Astrocyte (in vitro differentiated cells and primary cell): Measurements from ENCODE around the gene SFTPA2. TPM values are rescaled to one million over a fixed set of nuclear protein-coding genes. Genes with fewer than 3 reads are reported as not detected.
"Not testable (repeated sequence)": the region's sequence is repeated elsewhere in the genome, so short reads cannot be mapped to it uniquely, and the experiment has no call there.

Experiments
- DNase-seq: peaks from one replicate; pipeline ENCODE4 v3.0.0-alpha.2; 2010; ENCODE audit warnings: low read depth
- FAIRE-seq: peaks from 2 replicates; lab custom pipeline; 2011; peaks lifted over from hg19 to GRCh38; lab: Jason Lieb, UNC
- H2AFZ ChIP-seq: 2 replicates; pipeline ENCODE4 v1.6.0; 2012; ENCODE audit warnings: low read depth, low read length, inconsistent platforms
- H3K27ac ChIP-seq: 2 replicates; pipeline ENCODE4 v1.5.1; 2011; ENCODE audit warnings: low read depth, low read length, inconsistent platforms
- H3K27me3 ChIP-seq: 2 replicates; pipeline ENCODE4 v1.6.0; 2011; ENCODE audit warnings: low read length, inconsistent platforms; ENCODE audit not compliant: insufficient read depth
- H3K36me3 ChIP-seq: 2 replicates; pipeline ENCODE4 v1.5.1; 2011; ENCODE audit warnings: low read length, inconsistent platforms; ENCODE audit not compliant: insufficient read depth
- H3K4me1 ChIP-seq: 2 replicates; pipeline ENCODE4 v1.5.1; 2011; ENCODE audit warnings: low read length, inconsistent platforms; ENCODE audit not compliant: insufficient read depth
- H3K4me2 ChIP-seq: 2 replicates; pipeline ENCODE4 v1.6.0; 2012; ENCODE audit warnings: low read length, inconsistent platforms
- H3K4me3 ChIP-seq: 2 replicates; pipeline ENCODE4 v1.5.1; 2011; ENCODE audit warnings: low read depth, mild to moderate bottlenecking, low read length, inconsistent platforms; ENCODE audit not compliant: insufficient read depth
- H3K79me2 ChIP-seq: 2 replicates; pipeline ENCODE4 v1.6.0; 2012; ENCODE audit warnings: mild to moderate bottlenecking, low read length, inconsistent platforms; ENCODE audit not compliant: insufficient read depth
- H3K9ac ChIP-seq: 2 replicates; pipeline ENCODE4 v1.6.0; 2012; ENCODE audit warnings: mild to moderate bottlenecking, low read length, inconsistent platforms
- H3K9me3 ChIP-seq: 2 replicates; pipeline ENCODE4 v1.5.1; 2012; ENCODE audit warnings: low read depth, mild to moderate bottlenecking, low read length, inconsistent platforms; ENCODE audit not compliant: insufficient read depth
- H4K20me1 ChIP-seq: 2 replicates; pipeline ENCODE4 v1.6.0; 2012; ENCODE audit warnings: low read length, inconsistent platforms; ENCODE audit not compliant: insufficient read depth
- H3K27ac Mint-ChIP-seq: one replicate; pipeline ENCODE4 v1.8.0; 2021; ENCODE audit warnings: mild to moderate bottlenecking, mixed read lengths; ENCODE audit not compliant: unreplicated experiment
- H3K27me3 Mint-ChIP-seq: one replicate; pipeline ENCODE4 v1.8.0; 2021; ENCODE audit warnings: low read depth, mixed read lengths; ENCODE audit not compliant: unreplicated experiment
- H3K36me3 Mint-ChIP-seq: one replicate; pipeline ENCODE4 v1.8.0; 2021; ENCODE audit warnings: low read depth, mixed read lengths; ENCODE audit not compliant: unreplicated experiment
- H3K4me1 Mint-ChIP-seq: one replicate; pipeline ENCODE4 v1.8.0; 2021; ENCODE audit warnings: low read depth, mixed read lengths; ENCODE audit not compliant: unreplicated experiment
- H3K4me3 Mint-ChIP-seq: one replicate; pipeline ENCODE4 v1.8.0; 2021; ENCODE audit warnings: mild to moderate bottlenecking, moderate library complexity, mixed read lengths; ENCODE audit not compliant: unreplicated experiment
- H3K9me3 Mint-ChIP-seq: one replicate; pipeline ENCODE4 v1.8.0; 2021; ENCODE audit warnings: mild to moderate bottlenecking, mixed read lengths; ENCODE audit not compliant: unreplicated experiment
- total RNA-seq: library from RNA; stranded (reverse); gene quantifications from 2 replicates; pipeline ENCODE4 v1.2.1, GENCODE V29; 2021

SFTPA2 gene
- total RNA-seq, 1 donor from 2014 or later = not detected

DNA sequence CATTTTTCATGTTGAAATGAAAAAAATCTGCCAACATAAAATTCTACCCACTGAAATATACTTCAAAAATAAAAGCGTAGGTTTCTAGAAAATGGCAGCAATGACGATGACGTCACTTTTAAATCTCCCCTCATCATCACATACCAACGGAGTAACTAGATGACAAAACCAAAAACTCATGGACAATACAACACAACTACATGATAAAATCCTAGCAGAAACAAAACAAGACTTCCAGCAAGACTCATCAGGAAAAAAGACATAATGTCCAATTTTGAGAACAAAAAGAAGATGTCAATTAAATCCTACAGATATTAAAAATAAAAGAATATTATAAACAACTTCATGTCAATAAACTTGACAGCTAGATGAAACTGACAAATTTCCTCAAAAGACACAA lies 31.9 kb downstream of the SFTPA2 start:
- not testable (repeated sequence) for H3K36me3 Mint-ChIP-seq, H3K27ac Mint-ChIP-seq, H3K36me3 ChIP-seq, H3K79me2 ChIP-seq, H3K27me3 Mint-ChIP-seq, FAIRE-seq, H3K9me3 Mint-ChIP-seq, H2AFZ ChIP-seq, H3K27me3 ChIP-seq, H4K20me1 ChIP-seq, H3K27ac ChIP-seq, H3K4me3 Mint-ChIP-seq, DNase-seq, H3K4me1 Mint-ChIP-seq, H3K4me3 ChIP-seq, H3K9ac ChIP-seq, H3K9me3 ChIP-seq, H3K4me1 ChIP-seq, H3K4me2 ChIP-seq

DNA sequence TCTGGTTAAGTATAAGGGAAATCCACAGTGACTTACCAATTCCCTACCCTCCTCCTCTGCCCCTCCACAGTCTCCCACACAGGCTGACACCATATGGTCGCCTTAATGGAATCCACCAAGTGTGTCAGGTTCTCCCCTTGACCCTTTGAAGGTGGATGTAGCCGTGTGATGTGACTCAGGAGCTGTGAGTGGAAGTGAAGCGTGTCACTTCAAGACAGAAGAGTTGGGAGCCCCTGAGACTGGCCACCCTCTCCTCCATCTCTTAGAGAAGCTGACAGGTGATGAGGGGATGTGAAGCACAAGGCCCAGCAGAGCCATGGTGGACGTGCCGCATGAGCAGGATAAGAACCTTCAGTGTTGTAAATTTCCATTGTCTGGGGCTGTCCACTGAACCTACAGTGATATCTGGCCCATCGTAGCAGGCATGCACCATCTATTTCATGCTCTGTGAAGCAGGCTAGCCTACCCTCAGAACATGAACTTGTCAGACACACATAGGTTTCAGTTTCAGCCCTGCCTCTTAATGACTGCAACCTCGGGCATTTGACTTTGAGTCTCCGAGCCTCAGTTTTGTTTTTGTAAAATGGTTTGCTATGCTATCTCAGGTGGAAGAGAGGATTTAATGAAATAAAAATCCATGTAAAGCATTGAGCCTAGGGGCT lies 35.0 kb downstream of the SFTPA2 start:
- H3K27ac ChIP-seq, H3K9ac ChIP-seq, DNase-seq, FAIRE-seq, H3K27me3 ChIP-seq, H3K4me2 ChIP-seq, H3K36me3 ChIP-seq, H3K79me2 ChIP-seq, H3K4me1 Mint-ChIP-seq, H3K4me3 ChIP-seq, H2AFZ ChIP-seq, H3K36me3 Mint-ChIP-seq, H3K27ac Mint-ChIP-seq, H3K4me3 Mint-ChIP-seq, H3K9me3 Mint-ChIP-seq, H3K9me3 ChIP-seq, H3K4me1 ChIP-seq, H4K20me1 ChIP-seq: not testable (repeated sequence)
- peaks cover 11% of the 10 kb centered on the region for H3K27me3 Mint-ChIP-seq

DNA sequence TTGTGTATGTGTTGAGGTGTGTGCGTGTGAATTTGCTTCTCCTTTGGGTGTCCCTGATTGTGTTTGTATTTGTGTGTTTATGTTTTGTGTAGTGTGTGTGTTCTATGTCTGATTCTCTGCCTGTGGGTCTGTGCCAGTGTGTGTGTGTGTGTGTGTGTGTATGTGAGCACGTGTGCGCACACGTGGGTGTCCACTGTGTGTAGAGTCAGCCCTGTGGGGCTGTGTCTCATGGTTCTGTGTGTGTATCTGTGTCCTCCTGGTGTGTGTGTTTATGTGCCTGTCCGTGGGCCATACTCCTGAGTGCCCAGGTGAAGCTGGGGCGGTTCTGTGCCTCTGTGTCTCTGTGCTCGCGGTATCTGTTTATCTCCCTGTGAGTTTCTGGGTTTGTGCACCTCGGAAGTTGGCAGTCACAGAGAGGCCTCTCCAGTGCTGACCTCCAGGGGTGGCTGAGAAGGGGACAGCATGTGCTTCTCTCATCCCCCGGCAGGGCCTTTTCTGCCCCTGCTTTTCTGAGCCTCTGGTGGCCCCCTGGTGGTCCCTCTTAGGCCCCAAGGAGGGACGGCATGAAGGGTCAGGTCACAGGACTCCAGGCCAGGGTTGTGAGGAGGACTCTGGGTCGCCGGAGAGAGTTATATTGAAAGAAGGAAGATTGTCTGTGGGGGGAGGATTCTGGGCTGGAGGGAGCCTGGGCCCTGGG lies 36.9 kb downstream of the SFTPA2 start:
- not testable (repeated sequence) for H3K9me3 ChIP-seq, H3K4me1 Mint-ChIP-seq, H3K9me3 Mint-ChIP-seq, H4K20me1 ChIP-seq, H3K79me2 ChIP-seq, H3K9ac ChIP-seq, H3K36me3 ChIP-seq, H3K27ac ChIP-seq, H3K27ac Mint-ChIP-seq, DNase-seq, H3K4me3 Mint-ChIP-seq, H2AFZ ChIP-seq, FAIRE-seq, H3K4me2 ChIP-seq, H3K4me3 ChIP-seq, H3K27me3 ChIP-seq, H3K36me3 Mint-ChIP-seq, H3K4me1 ChIP-seq
- peaks cover 11% of the 10 kb centered on the region for H3K27me3 Mint-ChIP-seq

DNA sequence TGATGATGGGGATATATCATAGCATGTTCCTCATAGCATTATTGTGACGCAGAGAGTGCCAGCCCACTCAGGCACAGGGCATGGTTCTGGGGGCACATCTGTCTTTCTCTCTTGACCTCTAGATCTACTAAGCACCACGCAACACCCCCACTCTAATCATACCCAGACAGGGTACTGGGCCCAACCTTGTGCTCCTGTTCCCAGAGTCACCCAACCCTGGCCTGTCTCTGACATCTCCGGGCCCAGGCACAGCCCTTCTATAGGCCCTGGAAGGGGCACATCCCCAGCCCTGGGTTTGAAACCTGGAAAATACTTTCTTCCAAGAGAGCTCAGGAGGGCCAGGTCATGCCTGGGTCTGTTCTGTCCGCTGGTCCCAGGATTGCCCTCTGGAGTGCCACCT lies 37.7 kb downstream of the SFTPA2 start:
- H3K36me3 ChIP-seq, H3K27ac ChIP-seq, H3K4me1 ChIP-seq, FAIRE-seq, H2AFZ ChIP-seq, H3K27me3 ChIP-seq, H3K9me3 ChIP-seq, H3K4me3 ChIP-seq, H4K20me1 ChIP-seq, DNase-seq, H3K9ac ChIP-seq, H3K27ac Mint-ChIP-seq, H3K36me3 Mint-ChIP-seq, H3K9me3 Mint-ChIP-seq, H3K79me2 ChIP-seq, H3K4me1 Mint-ChIP-seq, H3K4me2 ChIP-seq, H3K4me3 Mint-ChIP-seq: not testable (repeated sequence)
- peaks cover 11% of the 10 kb centered on the region for H3K27me3 Mint-ChIP-seq

DNA sequence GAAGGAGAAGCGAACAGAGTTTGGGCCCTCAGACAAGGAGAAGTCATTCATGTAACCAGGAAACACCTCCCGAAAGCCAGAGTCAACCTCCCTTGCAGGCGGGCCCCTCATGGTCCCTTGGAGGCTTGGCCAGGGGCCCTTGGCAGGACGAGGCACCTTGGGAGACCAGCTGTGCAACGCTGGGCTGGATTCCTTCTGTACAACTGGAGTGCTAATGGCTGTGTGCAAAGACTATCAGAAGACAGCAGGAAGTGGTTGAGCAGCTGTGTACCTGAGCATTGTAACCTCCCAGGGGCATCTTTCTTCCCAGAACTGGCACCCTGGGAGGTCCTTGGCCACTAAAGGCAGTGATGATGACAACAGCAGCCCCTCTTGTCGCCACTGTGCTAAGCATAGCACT lies 38.5 kb downstream of the SFTPA2 start:
- FAIRE-seq, H3K9me3 ChIP-seq, H3K36me3 Mint-ChIP-seq, H3K9me3 Mint-ChIP-seq, H3K4me2 ChIP-seq, H3K4me1 Mint-ChIP-seq, H3K27me3 ChIP-seq, H3K79me2 ChIP-seq, H3K4me3 Mint-ChIP-seq, H2AFZ ChIP-seq, H4K20me1 ChIP-seq, DNase-seq, H3K27ac ChIP-seq, H3K36me3 ChIP-seq, H3K4me1 ChIP-seq, H3K9ac ChIP-seq, H3K4me3 ChIP-seq, H3K27ac Mint-ChIP-seq: not testable (repeated sequence)
- peaks cover 11% of the 10 kb centered on the region for H3K27me3 Mint-ChIP-seq

DNA sequence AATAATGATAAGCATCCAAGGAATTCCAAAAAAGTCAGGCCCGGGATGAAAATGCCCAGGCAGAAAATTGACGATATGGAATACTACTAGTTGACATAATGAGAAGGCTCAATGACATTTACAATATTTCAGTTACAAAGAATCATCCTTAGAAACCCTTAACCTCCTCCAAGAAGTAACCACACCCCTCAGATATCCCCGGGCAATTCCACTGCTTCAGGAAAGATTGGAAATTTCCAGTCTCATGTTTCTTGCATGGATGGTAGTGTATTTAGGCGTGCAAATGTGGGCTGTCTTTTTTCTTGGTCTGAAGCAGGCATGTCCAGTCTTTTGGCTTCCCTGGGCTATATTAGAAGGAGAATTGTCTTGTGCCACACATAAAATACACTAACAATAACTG lies 42.6 kb downstream of the SFTPA2 start:
- not testable (repeated sequence) for H3K79me2 ChIP-seq, H3K9me3 ChIP-seq, H4K20me1 ChIP-seq, H3K4me1 ChIP-seq, H3K36me3 ChIP-seq, H3K4me3 Mint-ChIP-seq, DNase-seq, H3K36me3 Mint-ChIP-seq, H3K9ac ChIP-seq, FAIRE-seq, H3K27ac Mint-ChIP-seq, H3K9me3 Mint-ChIP-seq, H3K4me3 ChIP-seq, H3K27ac ChIP-seq, H3K4me2 ChIP-seq, H2AFZ ChIP-seq, H3K27me3 ChIP-seq, H3K4me1 Mint-ChIP-seq, H3K27me3 Mint-ChIP-seq
